ELF-1 (cell line): Measurements from ENCODE around the gene FSTL4.
"Not testable (repeated sequence)": the region's sequence is repeated elsewhere in the genome, so short reads cannot be mapped to it uniquely, and the experiment has no call there.

Experiments
- DNase-seq: peaks from one replicate; pipeline ENCODE4 v3.0.0-alpha.2; 2016; ENCODE audit warnings: low read depth, low spot score

FSTL4 gene

DNA sequence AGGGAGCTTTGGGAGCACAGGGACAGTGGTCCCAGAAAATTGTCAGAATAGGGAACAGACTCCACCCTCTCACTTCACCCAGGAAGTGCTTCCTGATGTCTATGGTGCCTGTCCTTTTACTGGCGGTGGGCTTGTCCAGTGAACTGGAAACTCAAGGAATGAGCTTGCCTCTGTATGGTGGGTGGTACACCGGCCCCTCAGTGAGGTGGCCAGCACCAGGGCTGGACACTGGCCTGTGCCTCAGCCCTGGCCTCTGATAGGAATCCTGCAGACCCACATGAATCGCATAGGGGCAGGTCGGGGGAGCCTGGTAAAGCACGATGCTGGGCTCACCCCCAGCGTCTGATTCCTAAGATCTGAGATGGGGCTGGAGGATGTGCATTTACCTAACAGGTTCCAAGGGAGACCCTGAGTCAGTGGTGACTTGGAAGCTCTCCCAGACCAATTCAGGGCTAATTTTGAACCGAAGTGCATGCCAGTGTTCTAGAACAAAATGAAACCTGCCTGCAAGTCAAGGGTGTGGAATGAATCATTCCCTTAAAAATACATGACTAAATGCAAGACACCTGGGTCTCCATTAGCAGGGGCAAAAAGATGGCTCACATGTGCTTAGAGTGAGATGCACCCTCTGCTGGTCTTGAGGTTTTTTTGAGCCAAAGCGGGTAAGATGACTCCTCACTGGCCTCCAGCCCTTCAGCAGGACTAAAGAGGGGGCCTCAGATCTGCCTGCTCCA lies 382.2 kb downstream of the FSTL4 start:
- DNase-seq, result no peak

- DNase-seq, result no peak
Observed at GRCh38 chr5:133228316-133228715, 384.0 kb downstream of the FSTL4 start.

DNA sequence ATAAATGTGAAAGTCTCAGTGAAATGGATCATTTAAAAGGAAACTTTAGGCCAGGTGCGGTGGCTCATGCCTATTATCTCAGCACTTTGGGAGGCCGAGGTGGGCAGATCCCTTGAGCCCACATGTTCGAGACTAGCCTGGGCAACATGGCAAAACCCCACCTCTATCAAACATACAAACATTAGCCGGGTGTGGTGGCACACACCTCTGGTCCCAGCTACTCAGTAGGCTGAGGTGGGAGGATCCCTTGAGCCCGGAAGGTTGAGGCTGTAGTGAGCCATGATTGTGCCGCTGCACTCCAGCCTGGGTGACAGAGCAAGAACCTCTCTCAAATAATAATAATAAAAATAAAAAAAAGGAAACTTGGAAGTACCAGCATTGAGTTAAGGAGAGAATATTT lies 384.4 kb downstream of the FSTL4 start:
- no peak for DNase-seq

DNA sequence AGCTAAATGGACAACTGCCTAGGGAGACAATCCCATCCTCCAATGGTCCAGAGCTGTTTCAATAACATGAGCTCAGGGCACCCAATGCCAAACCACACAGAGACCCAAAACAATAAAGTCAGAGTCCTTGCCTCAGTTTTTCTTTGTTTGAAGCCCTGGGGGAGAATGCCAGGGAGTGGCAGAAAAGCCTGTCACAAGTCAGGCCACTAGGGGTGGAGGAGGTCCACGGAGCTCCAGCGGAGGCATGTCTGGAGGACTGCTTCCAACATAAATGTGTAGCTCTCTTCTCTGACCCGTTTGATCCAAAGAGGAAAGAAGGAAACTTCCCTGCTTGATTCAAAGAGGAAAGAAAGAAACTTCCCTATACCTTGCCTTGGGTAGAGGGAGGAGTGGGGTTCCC lies 385.3 kb downstream of the FSTL4 start:
- DNase-seq, result no peak

GRCh38 chr5:133226186-133226585 lies 386.2 kb downstream of the FSTL4 start:
- DNase-seq, result no peak

GRCh38 chr5:133225671-133226152 lies 386.6 kb downstream of the FSTL4 start:
- no peak for DNase-seq

DNA sequence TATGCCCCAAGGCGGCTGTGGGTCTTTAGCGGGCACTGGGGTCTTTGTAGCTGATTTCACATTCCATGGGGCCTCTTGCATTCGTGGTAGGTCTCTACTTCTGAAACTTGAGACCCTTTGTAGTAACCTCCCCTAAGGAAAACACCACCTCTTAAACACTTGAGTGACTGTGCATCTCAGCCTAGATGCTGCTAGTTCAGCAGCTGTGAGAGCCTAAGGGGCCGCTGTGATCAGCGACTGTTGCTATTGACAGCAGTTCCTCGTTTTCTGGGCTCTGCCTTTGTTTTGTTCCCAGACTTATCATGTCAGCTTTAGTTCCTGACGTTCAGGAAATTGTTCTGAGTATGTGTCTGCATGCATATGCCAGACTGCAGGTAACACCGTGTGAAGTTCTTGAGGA lies 389.4 kb downstream of the FSTL4 start:
- peak; percentile 75 for DNase-seq

- no peak for DNase-seq
Observed at GRCh38 chr5:133222521-133222920, 389.8 kb downstream of the FSTL4 start.

DNA sequence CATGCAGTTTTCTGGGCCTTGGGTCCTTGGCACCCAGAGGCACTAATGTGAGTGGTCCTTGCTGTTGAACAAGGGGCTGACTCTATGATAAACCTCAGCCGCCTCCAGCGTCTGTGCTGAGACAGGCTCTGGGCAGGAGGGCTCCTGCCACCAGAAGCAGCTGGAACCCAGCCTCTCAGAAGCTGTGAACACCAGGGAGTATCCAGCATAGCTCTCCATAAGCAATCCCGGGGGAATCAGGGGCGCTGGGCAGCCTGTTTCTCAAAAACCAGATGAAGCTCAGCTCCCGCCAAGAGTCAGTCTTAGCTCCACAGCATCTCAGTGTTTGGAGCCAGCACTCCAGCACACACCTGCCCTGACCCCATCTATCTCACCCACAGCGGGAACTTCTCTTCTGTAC lies 390.3 kb downstream of the FSTL4 start:
- DNase-seq, result no peak

GRCh38 chr5:133220851-133221674 lies 391.3 kb downstream of the FSTL4 start:
- no peak for DNase-seq

DNA sequence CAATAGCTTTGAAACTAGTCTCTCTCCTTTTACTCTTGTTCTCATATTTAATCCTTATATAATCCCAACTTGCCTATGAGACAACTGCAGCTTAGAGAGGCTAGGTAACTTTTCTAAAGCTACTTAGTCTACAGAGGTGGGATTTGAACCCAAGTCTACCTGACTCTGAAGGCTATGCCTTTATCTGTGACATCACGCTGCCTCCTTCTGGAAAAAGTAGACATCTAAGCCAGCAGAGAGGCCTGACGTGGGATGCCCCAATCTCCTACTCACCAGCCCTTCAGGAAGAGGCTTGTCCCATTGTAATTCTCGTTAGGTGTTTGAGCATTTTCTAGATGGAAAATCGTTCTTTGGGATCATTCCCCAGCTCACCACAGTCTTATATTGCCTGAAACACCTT lies 393.0 kb downstream of the FSTL4 start:
- no peak for DNase-seq

DNA sequence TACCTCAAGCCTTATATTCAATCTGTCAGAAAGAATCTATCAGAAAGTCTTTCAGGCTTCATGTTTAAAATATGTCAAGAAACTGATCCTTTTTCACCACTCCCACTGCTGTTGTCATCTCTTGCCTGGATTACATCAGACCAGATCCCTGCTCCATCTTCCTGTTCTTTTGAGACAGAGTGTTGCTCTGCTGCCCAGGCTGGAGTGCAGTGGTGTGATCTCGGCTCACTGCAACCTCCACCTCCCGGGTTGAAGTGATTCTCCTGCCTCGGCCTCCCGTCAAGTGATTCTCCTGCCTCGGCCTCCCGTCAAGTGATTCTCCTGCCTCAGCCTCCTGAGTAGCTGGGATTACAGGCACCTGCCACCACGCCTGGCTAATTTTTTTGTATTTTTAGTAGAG lies 396.2 kb downstream of the FSTL4 start:
- DNase-seq, result not testable (repeated sequence)

DNA sequence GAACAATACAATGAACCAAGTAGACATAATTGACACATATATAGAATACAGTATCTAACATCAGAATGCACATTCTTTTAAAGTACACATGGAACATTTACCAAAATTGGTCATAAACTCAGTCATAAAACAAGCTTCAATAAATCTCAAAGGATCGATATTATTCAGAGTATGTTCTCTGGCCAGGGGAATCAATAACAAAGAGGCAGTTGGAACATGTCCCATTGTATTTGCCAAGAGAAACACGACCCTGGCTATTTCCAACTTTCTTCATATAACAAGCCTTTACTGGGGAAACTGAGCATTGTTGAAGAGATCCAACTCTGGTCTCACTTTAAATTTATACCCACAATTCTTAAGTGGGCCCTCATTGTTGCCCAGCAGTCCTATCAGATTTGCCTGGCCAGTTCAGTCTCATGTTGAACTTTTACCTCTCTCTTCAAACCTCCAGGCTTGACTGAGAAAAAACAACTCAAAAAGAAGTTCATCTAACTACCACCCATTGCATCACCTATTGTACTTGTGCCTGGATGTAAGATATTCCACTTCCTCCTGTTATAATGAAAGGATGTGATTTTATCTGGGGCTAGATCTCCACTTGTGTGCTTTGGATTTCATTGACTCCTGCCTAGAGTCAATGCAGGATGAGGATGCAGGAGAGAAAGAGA lies 398.1 kb downstream of the FSTL4 start:
- DNase-seq, result no peak

- DNase-seq, result no peak
Observed at GRCh38 chr5:133205649-133206048, 406.7 kb downstream of the FSTL4 start.

- no peak for DNase-seq
Observed at GRCh38 chr5:133205204-133205603, 407.1 kb downstream of the FSTL4 start.

DNA sequence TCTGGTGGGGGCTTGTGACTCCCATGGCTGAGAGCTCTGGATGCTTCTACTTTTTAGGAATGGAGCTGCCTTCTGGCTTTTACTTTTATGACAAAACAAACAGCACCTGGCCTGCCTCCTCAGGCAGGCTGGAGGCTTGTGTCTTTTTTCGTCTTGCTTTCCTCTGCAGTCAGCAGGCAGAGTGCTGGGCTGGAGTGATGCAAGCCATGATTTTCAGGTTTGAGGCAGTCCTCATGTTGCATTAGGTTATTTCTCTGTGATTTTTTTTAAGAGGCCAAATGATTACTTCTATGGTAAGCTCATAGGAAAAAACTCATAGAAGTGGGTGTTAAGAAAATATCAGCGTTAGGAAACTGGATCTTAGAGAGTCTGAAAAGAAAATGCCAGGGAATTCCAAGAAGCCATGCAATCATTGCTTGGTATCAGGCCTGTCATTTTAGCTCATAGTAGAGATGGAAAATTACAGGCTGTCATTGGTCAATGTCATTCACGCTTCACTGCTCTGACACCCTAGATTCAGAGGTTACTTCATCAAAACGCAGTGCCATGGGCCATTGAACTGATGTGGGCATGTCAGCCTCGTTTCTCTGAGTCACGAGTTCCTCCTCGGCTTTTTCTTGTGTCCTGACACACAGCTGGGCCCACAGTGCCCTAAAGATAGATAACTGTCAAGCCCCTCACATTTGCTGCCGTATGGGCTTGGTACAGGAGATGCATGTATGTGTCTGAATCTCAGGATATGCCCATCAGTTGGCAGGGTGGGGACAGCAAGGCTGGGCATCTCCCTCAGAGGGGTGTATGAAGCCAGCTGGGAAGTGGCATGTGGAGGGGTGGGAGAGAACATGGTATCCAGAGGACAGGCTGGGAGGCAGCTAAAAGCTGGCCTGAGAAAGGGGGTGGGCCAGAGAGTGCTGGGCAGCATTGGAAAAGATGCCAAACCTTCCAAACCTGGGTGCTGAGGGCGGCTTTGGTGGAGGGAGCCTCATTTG lies 408.7 kb downstream of the FSTL4 start:
- no peak for DNase-seq

DNA sequence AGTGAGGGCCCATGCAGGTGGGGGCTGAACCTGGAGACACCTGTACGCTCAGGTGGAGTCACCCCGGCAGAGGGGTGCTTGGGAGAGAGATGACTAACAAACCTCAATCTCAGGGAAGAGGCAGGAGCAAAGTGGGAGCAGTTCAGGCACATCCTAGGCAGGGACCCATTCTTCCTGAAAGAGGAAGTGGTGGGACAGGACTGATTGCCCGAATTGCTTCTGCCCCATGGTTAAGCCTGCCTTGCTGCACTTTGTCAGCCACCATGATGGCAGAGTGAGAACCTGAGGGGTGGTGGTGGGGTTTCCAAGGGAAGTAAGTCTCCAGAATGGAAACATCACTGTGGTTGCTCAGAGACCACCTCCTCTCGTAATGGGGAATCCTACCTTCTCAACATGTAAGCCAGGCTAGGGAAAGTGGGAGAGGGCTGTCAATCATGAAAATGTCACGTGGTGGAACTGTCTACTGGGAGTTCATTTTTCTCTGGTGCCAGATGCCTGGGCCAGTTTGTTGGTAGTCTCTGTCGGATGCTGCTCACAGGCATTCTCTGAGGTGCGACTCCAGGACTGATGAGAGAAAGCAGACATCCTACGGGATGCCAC lies 410.2 kb downstream of the FSTL4 start:
- no peak for DNase-seq

DNA sequence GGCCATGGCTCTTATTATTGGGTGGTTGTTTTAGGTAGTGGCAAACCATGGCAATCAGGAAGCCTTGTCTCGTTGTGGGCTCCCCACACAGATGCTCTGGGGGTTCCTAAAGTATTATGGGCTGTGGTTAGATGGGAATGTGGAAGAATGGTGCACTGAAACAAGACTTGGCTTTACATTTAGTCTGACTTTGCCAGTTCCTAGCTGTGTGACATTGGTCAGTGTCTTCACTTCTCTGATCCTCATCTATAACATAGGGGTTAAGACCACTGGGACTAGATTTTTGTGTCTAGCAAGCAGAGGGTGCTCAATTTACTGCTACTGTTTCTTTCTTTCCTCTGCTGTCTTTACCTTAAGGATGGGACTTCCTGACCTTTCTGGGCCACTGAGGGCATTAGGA lies 411.0 kb downstream of the FSTL4 start:
- DNase-seq, result no peak

DNA sequence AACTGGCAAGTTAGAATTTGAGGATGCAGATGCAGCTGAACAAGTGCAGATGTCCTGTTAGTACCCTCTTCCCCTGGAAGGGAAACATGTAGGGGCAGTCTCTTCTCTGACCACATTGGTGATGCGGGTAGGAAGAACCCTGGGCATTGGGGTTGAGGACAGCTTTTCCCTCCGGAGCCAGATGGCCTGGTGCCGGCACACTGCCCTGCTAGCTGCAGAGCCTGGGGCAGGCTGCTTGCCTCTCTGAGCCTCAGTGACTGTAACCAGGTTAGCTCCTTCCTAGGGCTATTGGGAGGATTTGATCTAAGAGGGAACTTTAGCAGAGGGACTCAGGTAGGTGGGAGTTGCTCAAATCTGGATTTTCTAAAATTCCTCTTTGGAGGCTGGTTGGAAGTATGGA lies 412.1 kb downstream of the FSTL4 start:
- DNase-seq, result no peak

- DNase-seq, result no peak
Observed at GRCh38 chr5:133199417-133200178, 412.7 kb downstream of the FSTL4 start.
